DMS53 (cell line): ENCODE measurements around the gene LAMC2.

Experiments used
- DNase-seq: peaks from one replicate; lab custom pipeline; 2025; lab: John Stamatoyannopoulos, UW

Gene LAMC2

GRCh38 chr1:183287191-183287675, 101.2 kb downstream of the LAMC2 start:
- DNase-seq, result no peak

GRCh38 chr1:183288583-183288982, 102.5 kb downstream of the LAMC2 start:
- DNase-seq, result no peak

GRCh38 chr1:183289051-183289496, 103.0 kb downstream of the LAMC2 start:
- DNase-seq, result no peak

GRCh38 chr1:183290628-183291027, 104.6 kb downstream of the LAMC2 start:
- DNase-seq, result no peak

- DNase-seq, result no peak
Observed at GRCh38 chr1:183291216-183291762, 105.2 kb downstream of the LAMC2 start.

- DNase-seq, result no peak
Observed at GRCh38 chr1:183291802-183292514, 105.9 kb downstream of the LAMC2 start.

- no peak for DNase-seq
Observed at GRCh38 chr1:183293241-183293640, 107.2 kb downstream of the LAMC2 start.

GRCh38 chr1:183293876-183294275, 107.8 kb downstream of the LAMC2 start:
- no peak for DNase-seq
